ENCODE data around the gene VPS11. TPM values are rescaled to one million over a fixed set of nuclear protein-coding genes. Genes with fewer than 3 reads are reported as not detected.

Gene VPS11
- total and polyA plus RNA-seq, 4 donors = 28.1 to 57.8 (median 49.6) TPM

DNA sequence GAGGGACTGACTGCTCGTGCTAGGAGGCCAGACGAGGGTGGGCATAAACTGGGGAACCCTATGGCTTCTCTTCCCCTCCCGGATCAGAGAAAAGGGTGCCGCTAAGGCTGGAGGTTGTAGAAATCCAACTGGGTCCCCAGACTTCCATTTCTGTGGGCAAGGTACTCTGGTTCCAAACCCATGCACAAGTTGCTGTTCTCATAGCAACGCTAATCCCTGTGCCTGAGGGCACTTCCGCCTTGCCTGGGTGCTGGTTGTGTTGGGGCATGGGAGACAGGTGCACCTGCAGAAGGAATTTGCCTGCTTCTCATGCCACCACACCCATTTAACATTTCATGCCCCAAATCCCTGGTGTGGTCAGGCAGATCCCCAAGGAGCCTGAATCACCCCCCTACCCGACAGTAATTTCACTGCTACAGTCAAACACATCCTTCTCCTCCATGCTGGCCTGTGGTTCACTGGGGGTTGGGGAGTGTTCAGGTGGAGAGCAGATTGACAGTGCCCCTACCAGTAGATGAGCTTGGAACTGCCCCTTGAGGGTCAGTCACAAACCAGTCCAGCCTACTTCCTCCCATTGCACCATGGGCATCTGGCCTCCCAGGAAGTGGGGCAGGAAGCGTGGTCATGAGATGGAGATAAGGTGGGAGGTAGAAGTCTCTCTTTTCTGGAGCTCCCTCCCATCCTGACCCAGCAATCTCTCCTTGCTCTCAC, 40.7 kb downstream of the VPS11 start:
- H3K36me3 ChIP-seq (ENCODE audit: control insufficient read depth, insufficient read depth, low read length) = peaks cover 28% of the 10 kb centered on the region
- 0% methylated on average over 4 of the region's 8 CpGs for WGBS (ENCODE audit: insufficient coverage)
- H3K9me3 ChIP-seq (ENCODE audit: control insufficient read depth, insufficient read depth, low read length) = no peaks in the 10 kb centered on the region
- H3K27ac ChIP-seq (ENCODE audit: low read depth, low read length) = no peak overlapping the region
- DNase-seq (ENCODE audit: low read depth in 4 of 6, low spot score in 6 of 6) = peak in 1 of 6 donors; percentile 30
- no peaks in the 10 kb centered on the region for H3K27me3 ChIP-seq (ENCODE audit: control insufficient read depth, insufficient read depth, low read length)
- H3K4me1 ChIP-seq (ENCODE audit: control insufficient read depth, insufficient read depth, low read length) = peaks cover 28% of the 10 kb centered on the region
- peak overlapping the region; percentile 68 for H3K4me3 ChIP-seq (ENCODE audit: low read depth, low read length)

DNA sequence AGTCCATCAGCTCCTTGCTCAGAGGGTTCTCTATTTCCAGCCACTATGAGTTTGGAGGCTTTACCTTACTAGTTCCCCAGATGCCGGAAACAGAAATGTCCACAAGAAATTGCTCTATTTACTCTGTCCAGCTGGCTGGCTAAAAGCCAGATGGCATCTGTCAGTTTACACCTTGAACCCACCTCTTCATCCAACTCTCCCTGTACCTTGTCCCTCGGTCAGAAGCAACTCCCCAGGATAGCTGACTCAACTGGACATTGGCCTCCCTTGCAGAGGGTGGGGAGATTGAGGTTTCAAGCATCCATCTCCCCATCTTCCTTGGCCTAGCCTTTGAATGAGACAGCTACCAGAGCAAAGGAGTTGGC, 41.2 kb downstream of the VPS11 start:
- no peak for DNase-seq (ENCODE audit: low read depth in 4 of 6, low spot score in 6 of 6)
- H3K9me3 ChIP-seq (ENCODE audit: control insufficient read depth, insufficient read depth, low read length) = no peaks in the 10 kb centered on the region
- peak overlapping the region; percentile 68 for H3K4me3 ChIP-seq (ENCODE audit: low read depth, low read length)
- H3K4me1 ChIP-seq (ENCODE audit: control insufficient read depth, insufficient read depth, low read length) = peaks cover 26% of the 10 kb centered on the region
- 100% methylated on average over 1 of the region's 2 CpGs for WGBS (ENCODE audit: insufficient coverage)
- peaks cover 34% of the 10 kb centered on the region for H3K36me3 ChIP-seq (ENCODE audit: control insufficient read depth, insufficient read depth, low read length)
- no peak overlapping the region for H3K27ac ChIP-seq (ENCODE audit: low read depth, low read length)
- H3K27me3 ChIP-seq (ENCODE audit: control insufficient read depth, insufficient read depth, low read length) = no peaks in the 10 kb centered on the region

DNA sequence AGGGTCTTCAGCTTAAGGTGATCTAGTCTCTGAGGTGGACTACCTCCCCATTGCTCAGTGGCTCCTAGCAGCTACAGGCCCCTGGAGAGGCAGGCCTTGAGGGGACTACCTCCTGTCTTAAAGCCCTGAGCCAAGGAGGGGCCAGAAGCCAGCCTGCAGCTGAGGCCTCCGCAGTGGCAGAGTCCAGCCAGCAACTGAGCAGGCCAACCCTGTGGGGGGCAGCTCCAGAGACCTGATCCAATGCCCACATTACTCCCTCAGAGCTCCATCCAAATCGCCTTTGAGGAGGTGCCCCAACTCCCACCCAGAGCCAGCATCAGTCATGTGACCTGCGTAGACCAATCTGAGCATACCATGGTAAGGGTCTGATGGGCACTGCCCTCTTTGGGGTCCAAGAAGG, 42.2 kb downstream of the VPS11 start:
- H3K27me3 ChIP-seq (ENCODE audit: control insufficient read depth, insufficient read depth, low read length) = no peaks in the 10 kb centered on the region
- peaks cover 26% of the 10 kb centered on the region for H3K4me1 ChIP-seq (ENCODE audit: control insufficient read depth, insufficient read depth, low read length)
- no peak overlapping the region for H3K27ac ChIP-seq (ENCODE audit: low read depth, low read length)
- H3K9me3 ChIP-seq (ENCODE audit: control insufficient read depth, insufficient read depth, low read length) = no peaks in the 10 kb centered on the region
- peaks cover 43% of the 10 kb centered on the region for H3K36me3 ChIP-seq (ENCODE audit: control insufficient read depth, insufficient read depth, low read length)
- DNase-seq (ENCODE audit: low read depth in 4 of 6, low spot score in 6 of 6) = no peak
- no peak overlapping the region for H3K4me3 ChIP-seq (ENCODE audit: low read depth, low read length)
- 90% methylated on average over 2 of the region's 3 CpGs for WGBS (ENCODE audit: insufficient coverage)

DNA sequence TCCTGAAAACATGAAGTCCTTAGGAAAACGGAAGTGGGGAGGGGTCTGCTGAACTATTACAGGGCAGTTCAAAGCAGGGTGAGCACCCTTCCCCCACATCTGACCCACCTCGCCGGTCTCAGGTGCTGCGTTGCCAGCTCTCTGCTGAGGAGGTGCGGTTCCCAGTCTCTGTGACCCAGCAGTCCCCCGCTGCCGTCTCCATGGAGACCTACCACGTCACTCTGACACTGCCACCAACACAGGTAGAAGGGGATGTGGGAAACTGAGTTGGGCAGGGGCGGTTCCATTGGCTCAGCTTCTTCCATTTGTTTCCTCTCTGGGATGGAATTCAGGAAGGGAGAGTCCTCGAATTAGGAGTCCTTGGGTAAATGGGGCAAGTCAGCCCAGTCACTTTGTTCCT, 42.8 kb downstream of the VPS11 start:
- Histone ChIP-seq H3K36me3 (ENCODE audit: control insufficient read depth, insufficient read depth, low read length) (peaks cover 47% of the 10 kb centered on the region), H3K9me3 (ENCODE audit: control insufficient read depth, insufficient read depth, low read length) (no peaks in the 10 kb centered on the region), H3K4me3 (ENCODE audit: low read depth, low read length) (no peak overlapping the region), H3K27ac (ENCODE audit: low read depth, low read length) (no peak overlapping the region), H3K27me3 (ENCODE audit: control insufficient read depth, insufficient read depth, low read length) (no peaks in the 10 kb centered on the region), H3K4me1 (ENCODE audit: control insufficient read depth, insufficient read depth, low read length) (peaks cover 26% of the 10 kb centered on the region)
- DNase-seq (ENCODE audit: low read depth in 4 of 6, low spot score in 6 of 6) = no peak
- WGBS (ENCODE audit: insufficient coverage) = 89% methylated on average over 1 of the region's 10 CpGs

DNA sequence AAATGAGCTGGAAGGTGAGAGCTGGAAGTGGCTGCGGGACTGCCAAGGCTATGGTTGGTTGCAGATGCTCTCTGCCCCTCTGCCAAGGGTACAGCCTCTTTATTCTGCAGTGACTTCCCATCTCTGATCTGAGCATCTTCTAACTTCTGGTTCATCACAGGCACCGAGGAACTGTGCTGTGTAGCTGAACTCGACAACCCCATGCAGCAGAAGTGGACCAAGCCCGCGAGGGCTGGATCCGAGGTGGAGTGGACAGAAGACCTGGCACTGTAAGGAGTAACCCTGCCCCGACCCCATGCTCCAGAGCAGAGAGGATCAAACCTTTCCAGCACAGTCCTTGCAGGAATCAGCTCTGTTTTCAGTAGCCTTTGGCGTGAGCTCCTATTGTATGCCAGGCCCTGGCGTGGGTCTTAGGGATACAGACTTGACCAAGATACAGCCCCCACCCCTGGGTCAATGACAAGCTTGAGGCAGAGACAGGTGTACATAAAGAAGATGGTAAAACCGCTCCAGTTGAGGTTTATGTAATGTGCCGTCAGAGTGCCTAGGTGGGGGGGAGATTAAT, 43.8 kb downstream of the VPS11 start:
- peaks cover 58% of the 10 kb centered on the region for H3K36me3 ChIP-seq (ENCODE audit: control insufficient read depth, insufficient read depth, low read length)
- peaks cover 24% of the 10 kb centered on the region for H3K4me1 ChIP-seq (ENCODE audit: control insufficient read depth, insufficient read depth, low read length)
- no peak overlapping the region for H3K27ac ChIP-seq (ENCODE audit: low read depth, low read length)
- no peaks in the 10 kb centered on the region for H3K9me3 ChIP-seq (ENCODE audit: control insufficient read depth, insufficient read depth, low read length)
- H3K27me3 ChIP-seq (ENCODE audit: control insufficient read depth, insufficient read depth, low read length) = no peaks in the 10 kb centered on the region
- DNase-seq (ENCODE audit: low read depth in 4 of 6, low spot score in 6 of 6) = no peak
- H3K4me3 ChIP-seq (ENCODE audit: low read depth, low read length) = no peak overlapping the region
- 91% methylated on average over 10 of the region's 11 CpGs for WGBS (ENCODE audit: insufficient coverage)

DNA sequence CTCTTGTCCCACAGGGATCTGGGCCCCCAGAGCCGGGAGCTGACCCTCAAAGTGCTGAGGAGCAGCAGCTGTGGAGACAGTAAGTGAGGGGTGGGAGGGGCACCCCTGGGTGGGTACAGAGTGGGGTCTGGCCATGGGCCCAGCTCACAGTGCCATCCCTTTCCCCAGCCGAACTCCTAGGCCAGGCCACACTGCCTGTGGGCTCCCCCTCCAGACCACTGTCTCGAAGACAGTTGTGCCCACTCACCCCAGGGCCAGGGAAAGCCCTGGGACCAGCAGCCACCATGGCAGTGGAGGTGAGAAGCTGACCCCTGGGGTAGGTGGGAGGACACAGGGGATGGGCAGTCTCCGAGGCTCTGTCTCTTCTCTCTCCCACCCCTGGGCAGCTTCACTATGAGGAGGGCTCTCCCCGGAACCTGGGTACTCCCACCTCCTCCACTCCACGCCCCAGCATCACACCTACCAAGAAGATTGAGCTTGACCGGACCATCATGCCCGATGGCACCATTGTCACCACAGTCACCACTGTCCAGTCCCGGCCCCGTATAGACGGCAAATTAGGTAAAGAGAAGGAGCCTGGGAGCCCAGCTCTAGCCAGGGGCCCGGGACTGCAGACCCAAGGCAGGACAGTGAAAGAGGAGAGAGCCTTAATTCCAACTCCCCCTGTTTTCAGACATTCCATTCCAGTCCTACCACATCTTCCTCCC, 44.8 kb downstream of the VPS11 start:
- 97% methylated on average over 10 of the region's 12 CpGs for WGBS (ENCODE audit: insufficient coverage)
- Histone ChIP-seq H3K4me1 (ENCODE audit: control insufficient read depth, insufficient read depth, low read length) (peaks cover 18% of the 10 kb centered on the region), H3K36me3 (ENCODE audit: control insufficient read depth, insufficient read depth, low read length) (peaks cover 61% of the 10 kb centered on the region), H3K4me3 (ENCODE audit: low read depth, low read length) (no peak overlapping the region), H3K9me3 (ENCODE audit: control insufficient read depth, insufficient read depth, low read length) (no peaks in the 10 kb centered on the region), H3K27me3 (ENCODE audit: control insufficient read depth, insufficient read depth, low read length) (no peaks in the 10 kb centered on the region), H3K27ac (ENCODE audit: low read depth, low read length) (no peak overlapping the region)
- DNase-seq (ENCODE audit: low read depth in 4 of 6, low spot score in 6 of 6) = no peak

DNA sequence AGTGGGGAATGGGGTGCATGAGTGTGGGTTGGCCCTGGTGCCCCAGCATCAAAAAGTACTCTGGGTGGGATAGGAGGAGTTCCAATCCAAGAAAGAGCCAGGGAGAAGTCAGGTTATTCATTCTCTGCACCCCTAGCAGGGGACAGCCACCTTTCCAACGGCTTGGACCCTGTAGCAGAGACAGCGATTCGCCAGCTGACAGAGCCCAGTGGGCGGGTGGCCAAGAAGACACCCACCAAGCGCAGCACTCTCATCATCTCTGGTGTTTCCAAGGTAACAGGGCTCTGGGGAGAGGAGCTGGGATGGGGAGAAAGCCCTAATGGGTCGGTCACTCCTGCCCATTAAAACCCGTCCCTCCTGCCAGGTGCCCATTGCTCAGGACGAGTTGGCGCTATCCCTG, 46.1 kb downstream of the VPS11 start:
- Histone ChIP-seq H3K36me3 (ENCODE audit: control insufficient read depth, insufficient read depth, low read length) (peaks cover 61% of the 10 kb centered on the region), H3K27ac (ENCODE audit: low read depth, low read length) (no peak overlapping the region), H3K4me3 (ENCODE audit: low read depth, low read length) (no peak overlapping the region), H3K27me3 (ENCODE audit: control insufficient read depth, insufficient read depth, low read length) (no peaks in the 10 kb centered on the region), H3K9me3 (ENCODE audit: control insufficient read depth, insufficient read depth, low read length) (no peaks in the 10 kb centered on the region), H3K4me1 (ENCODE audit: control insufficient read depth, insufficient read depth, low read length) (peaks cover 9% of the 10 kb centered on the region)
- no peak for DNase-seq (ENCODE audit: low read depth in 4 of 6, low spot score in 6 of 6)
- WGBS (ENCODE audit: insufficient coverage) = 84% methylated on average over 9 of the region's 9 CpGs

DNA sequence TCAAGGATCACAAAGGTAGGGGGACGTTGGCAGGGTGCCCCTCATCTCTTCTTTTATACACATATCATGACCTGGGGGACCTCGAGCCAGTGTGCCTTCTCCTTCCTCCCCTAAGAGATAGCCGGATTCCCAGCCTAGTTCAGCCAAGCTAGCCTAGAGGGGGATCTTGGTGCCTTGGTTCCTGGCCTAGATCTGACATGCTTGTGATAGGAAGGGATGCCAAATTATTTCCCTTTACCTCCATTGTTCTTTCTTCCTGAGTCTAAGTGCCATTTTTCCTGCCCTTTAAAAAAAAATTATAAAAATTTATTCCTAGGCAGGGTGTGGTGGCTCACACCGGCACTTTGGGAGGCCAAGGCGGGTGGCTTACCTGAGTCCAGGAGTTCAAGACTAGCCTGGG, 46.7 kb downstream of the VPS11 start:
- H3K27ac ChIP-seq (ENCODE audit: low read depth, low read length) = no peak overlapping the region
- no peaks in the 10 kb centered on the region for H3K9me3 ChIP-seq (ENCODE audit: control insufficient read depth, insufficient read depth, low read length)
- H3K27me3 ChIP-seq (ENCODE audit: control insufficient read depth, insufficient read depth, low read length) = no peaks in the 10 kb centered on the region
- no peak overlapping the region for H3K4me3 ChIP-seq (ENCODE audit: low read depth, low read length)
- 100% methylated on average over 2 of the region's 5 CpGs for WGBS (ENCODE audit: insufficient coverage)
- H3K36me3 ChIP-seq (ENCODE audit: control insufficient read depth, insufficient read depth, low read length) = peaks cover 61% of the 10 kb centered on the region
- H3K4me1 ChIP-seq (ENCODE audit: control insufficient read depth, insufficient read depth, low read length) = peaks cover 3% of the 10 kb centered on the region
- no peak for DNase-seq (ENCODE audit: low read depth in 4 of 6, low spot score in 6 of 6)

DNA sequence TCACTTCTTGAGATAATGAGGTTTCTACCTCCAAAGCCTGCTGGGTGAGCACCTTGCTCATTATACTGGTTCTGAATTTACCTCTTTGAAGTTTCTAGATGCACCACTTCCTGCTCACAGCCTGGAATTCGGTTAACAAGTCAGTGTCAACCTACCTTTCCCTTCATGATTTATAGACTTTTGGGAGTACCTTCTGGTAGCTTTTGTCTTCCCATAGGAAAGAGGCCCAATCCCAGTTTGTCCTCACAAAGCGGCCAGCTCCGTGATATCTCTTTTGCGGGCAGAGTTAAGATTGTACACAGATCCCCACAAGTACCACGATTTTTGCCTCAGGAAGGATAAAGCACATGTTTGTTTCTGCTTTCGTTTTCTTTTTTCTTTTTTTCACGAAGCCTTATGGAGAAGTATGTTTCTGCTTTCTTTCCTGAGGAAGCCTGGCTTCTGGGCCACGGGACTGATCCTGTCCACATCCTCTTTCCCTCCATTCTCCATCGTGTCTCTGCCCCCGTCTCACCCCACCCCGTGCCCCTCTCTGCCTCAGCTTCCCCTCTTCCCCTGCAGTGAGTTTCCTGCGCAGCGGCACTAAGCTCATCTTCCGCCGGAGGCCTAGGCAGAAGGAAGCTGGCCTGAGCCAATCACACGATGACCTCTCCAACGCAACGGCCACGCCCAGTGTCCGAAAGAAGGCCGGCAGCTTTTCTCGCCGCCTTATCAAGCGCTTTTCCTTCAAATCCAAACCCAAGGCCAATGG, 48.0 kb downstream of the VPS11 start:
- WGBS (ENCODE audit: insufficient coverage) = 59% methylated on average over 20 of the region's 24 CpGs
- H3K27me3 ChIP-seq (ENCODE audit: control insufficient read depth, insufficient read depth, low read length) = no peaks in the 10 kb centered on the region
- H3K27ac ChIP-seq (ENCODE audit: low read depth, low read length) = no peak overlapping the region
- peaks cover 4% of the 10 kb centered on the region for H3K4me1 ChIP-seq (ENCODE audit: control insufficient read depth, insufficient read depth, low read length)
- DNase-seq (ENCODE audit: low read depth in 4 of 6, low spot score in 6 of 6) = no peak
- no peaks in the 10 kb centered on the region for H3K9me3 ChIP-seq (ENCODE audit: control insufficient read depth, insufficient read depth, low read length)
- H3K4me3 ChIP-seq (ENCODE audit: low read depth, low read length) = no peak overlapping the region
- peaks cover 54% of the 10 kb centered on the region for H3K36me3 ChIP-seq (ENCODE audit: control insufficient read depth, insufficient read depth, low read length)
